NT2/D1 (cell line): Measurements from ENCODE around the gene NKX2-8.

Experiments
- YY1 ChIP-seq: IDR thresholded peaks from 2 replicates; pipeline ENCODE4 v1.6.1; 2011; ENCODE audit not compliant: insufficient read length, insufficient read depth
- ZNF274 ChIP-seq: IDR thresholded peaks from 2 replicates; pipeline ENCODE4 v1.6.1; 2011; ENCODE audit warnings: mild to moderate bottlenecking, low read depth, low read length

DNA sequence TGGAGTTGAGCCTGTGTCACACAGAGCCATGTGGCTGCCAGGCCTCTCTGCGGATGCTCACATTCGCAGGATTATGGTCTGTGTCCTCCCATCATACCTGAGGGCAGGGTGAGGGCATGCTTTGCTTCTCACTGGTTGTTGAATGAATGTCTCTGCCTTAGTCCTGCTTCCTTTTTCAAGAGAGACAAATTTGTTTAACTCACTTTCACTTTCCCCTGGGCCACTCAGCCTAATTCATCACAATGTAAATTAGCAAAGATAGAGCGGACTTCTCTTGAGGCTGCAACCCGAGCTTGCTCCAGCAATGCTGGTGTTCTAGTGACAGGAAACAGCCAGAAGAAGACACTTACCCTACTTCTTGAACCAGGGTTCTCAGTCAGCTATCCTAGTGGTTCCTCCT lies 43.7 kb upstream of the NKX2-8 start:
- TF ChIP-seq YY1 (no peak), ZNF274 (no peak)
